HG02623 (cell line): ENCODE results near the gene CC2D1A.

Experiments
- ATAC-seq: cut with Tn5 transposase; IDR thresholded peaks from one replicate; pipeline ENCODE4 v1.9.1; 2021; ENCODE audit warnings: moderate library complexity; ENCODE audit not compliant: unreplicated experiment

CC2D1A gene

DNA sequence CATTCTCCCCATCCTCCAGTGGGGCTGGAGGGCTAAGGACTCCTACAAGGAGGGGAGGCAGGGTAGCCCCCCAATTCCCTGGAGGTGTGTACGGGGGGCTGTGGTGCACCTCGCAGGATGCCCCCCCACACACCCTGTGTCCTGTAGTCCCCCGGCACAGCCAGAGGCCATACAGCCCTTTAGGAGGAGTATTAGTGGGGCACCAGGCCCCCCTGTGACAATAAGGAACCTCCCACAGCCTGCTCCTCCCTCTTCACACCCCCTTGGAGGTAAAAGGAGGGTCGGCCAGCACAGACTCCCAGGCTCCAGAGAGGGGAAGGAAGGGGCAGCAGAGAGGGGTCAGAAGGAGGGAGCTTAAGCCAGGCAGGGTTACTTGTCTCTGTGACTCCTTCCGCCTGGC, 29.2 kb upstream of the CC2D1A start, which contains the start of gene NANOS3:
NANOS3 (plus strand) TSS at position 301 of the 400 bp plus-strand sequence. CDS start 115 bp downstream, outside the sequence.
- no peak for ATAC-seq

DNA sequence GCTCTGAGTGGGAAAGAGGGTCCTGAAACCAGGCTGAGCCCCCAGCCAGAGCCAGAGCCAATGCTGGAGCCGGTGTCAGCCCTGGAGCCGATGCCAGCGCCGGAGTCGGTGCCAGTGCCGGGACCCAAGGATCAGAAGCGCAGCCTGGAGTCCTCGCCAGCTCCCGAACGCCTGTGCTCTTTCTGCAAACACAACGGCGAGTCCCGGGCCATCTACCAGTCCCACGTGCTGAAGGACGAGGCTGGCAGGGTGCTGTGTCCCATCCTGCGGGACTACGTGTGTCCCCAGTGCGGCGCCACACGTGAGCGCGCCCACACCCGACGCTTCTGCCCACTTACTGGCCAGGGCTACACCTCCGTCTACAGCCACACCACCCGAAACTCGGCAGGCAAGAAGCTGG, 28.7 kb upstream of the CC2D1A start:
- ATAC-seq, result no peak

DNA sequence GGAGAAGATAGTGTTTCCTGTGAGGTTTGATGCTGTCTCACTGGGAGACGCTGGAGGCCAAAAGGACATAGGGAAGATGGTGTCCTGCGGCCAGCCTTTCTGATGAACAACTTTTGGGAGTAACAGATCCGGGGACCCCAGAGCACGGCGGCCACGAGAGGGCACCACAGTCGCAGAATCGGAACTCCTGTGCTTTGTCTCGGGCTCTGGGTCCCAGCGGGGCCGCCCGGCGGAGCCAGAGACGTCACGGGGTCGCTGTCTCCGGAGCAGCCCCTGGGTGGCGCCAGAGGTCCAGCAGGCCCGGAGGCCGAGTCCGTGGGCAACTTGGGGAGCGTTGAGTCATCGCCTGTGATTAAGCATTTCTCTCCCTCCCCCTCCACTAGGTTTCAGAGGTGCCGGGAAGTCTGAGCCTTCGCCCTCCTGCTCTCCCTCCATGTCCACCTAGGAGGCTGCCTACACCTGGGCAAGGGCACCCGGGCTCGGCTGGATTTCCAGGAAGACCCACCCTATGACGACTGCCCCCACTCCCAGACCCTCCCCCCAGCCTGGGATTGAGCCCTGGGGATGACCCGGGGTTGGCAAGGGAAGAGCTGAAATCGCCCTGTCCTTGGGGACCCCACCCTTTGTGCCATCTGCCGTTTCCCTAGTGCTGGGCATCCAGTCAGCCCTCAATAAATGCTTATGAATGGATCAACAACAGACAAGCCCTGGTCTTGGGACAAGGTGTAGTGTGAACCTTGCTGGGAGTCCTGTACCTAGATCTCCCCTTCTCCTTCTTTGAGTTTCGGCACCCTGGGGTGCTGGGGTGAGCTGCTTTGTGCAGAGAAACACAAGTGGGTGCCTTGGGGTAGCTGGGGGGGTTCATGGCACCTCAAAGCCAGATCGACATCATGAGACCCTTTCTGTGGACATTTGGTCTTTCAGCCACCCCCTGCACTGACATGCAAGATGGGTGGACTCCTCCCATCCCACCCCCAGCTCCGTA, 25.6 kb upstream of the CC2D1A start:
- peak; percentile 83 for ATAC-seq

DNA sequence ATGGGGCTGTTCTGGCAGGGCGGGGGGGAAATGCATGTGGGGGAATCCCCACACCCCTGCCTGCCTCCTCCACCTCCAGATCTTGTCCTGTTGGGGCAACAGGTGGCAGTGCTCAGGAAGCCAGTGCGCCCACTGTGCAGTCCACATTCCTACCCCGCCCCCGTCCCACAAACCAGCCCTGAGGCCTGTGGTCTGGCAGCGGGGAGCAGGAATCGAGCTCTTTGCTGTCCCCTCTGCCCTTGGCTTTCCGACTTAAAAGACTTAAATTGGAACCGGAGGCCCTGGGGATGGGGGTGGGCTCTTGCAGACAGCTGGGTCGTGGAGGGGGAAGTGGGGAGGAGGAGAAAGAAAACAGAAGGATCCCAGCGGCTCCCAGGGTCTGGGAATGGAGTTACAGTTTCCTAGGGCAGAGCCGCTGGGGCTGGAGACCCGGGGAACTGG, 24.7 kb upstream of the CC2D1A start:
- no peak for ATAC-seq

DNA sequence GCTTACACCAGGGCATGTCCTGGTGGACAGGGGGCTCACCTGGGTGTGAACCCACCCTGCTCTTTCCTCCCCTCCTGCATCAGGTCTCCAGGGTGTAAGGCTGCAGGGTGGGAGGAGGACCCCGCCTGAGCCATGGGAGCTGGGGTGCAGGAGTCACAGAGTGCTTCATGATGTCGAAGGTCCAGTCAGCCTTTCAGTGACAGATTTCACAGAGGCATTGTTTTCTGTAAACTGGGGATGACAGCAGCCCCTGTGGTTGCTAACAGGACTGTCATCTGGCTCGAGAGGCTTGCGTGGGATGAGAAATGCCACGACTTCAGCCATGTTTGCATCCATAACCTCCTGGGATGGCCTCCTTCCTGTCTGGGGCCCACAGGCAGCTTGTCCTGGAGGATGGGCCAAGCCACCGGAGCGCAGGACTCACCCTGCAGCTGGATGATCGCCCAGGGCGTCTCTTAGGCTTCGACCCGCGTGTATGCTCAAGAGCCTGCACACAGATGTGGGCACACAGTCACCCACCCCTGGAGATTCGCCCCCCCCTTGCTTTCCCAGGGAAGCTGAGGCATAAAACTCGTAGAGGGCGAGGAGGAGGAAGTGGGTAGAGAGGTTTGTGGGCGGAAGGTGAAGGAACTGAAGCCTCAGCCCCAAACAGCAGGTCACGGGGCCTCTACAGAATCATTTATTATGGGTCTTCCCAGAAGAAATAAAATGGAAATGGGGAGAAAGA, 24.1 kb upstream of the CC2D1A start:
- no peak for ATAC-seq

DNA sequence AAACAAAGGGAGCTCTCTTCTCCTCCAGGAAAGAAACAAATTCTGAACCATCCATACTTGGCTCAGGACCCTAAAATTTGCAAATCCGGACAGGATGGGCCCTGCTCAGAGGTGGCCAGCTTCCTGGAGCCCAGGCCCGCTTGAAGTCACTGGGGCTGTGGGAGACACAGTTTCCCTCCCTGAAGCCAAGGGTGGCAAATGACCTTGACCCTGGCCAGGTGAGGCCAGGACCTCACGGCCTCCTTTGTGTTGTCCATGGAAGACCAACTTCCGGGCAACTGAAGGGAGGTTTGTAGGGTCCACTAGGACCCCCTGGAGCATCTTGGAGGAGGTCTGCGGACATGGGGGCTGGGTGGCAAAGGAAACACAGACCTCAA, 23.6 kb upstream of the CC2D1A start:
- no peak for ATAC-seq

DNA sequence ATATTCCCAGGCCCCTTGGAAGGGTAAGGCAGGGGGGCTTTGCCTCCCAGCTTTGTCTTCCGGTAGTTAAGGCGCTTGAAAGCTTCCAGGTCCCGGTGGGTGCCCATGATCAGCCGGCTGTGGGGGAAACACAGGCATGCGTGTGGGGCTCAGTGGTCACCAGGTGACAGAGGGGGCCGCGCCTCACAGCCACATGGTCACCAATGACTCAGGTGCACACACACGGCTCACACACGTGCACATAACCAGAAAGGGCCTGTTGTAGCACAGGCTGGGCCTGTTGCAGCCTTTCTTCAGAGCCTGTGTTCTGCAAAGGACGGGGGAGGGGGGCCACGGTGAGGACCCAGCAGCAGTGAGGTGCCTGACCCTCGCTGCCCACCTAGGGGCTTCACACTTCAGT, 23.2 kb upstream of the CC2D1A start:
- no peak for ATAC-seq

DNA sequence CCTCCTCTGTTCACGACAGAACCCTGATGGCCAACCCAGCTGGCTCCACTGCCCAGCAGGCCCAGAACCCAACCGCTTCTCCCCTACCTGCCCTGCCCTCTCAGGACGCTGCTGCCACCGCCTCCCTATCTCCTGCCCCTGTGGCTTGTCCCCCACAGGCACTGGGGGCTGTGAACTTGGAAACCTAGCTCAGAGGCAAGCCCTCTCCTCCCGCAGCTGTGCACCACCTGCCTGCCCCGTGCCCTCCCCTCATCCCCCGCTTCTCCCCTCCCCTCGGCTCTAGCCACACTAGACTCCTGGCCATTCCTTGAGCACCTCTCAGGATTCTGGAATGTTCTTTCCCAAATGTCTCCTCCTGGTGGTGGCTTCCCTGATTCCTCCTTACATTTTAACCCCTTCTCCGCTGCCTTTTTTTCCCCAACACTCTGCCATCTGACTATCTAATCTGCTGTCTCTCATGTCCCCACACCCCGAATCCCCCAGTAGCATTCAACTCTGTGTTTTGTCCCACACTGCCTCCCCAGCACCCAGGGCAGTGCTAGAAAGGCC, 22.4 kb upstream of the CC2D1A start:
- no peak for ATAC-seq

DNA sequence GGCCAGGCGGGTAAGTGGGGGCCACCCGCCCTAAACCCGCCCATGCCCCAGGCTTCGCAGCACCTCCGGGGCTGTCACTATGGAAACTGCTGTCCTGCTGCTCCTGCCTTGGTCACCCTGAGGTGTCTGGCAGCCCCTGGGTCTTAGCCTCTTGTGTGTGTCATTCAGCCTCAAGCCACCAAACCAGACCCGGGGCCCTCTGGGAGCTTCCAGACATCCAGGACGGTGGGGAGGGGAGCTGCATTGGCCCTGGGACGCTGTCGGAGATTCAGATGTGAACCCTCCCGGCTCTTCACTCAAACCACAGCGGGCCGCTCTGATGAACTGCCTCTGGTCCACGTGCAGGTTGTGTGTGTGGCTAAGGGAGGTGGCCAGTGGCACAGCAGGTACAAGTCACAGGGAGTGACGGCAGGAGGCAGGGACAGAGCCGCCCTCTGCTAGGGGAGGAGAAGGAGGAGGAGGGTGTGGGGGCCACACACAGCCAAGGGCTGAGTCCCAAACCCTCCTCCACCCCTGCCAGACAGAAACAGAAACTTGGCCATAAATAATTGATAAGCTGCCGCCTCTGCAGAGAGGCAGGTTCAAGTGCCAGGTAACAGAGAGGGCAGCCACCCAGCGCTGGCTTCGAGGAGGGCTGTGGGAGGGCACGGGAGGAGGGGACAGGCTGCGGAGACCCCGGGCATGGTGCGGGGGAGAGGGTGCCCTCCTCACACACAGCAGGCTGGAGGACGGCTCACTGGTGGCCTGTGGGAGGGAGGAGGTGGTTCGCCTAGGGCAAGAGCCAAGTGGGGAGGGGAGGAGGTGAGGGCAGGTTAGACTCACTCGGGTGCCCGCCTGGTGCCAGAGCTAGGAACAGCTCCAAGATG, 21.0 kb upstream of the CC2D1A start:
- ATAC-seq, result no peak

DNA sequence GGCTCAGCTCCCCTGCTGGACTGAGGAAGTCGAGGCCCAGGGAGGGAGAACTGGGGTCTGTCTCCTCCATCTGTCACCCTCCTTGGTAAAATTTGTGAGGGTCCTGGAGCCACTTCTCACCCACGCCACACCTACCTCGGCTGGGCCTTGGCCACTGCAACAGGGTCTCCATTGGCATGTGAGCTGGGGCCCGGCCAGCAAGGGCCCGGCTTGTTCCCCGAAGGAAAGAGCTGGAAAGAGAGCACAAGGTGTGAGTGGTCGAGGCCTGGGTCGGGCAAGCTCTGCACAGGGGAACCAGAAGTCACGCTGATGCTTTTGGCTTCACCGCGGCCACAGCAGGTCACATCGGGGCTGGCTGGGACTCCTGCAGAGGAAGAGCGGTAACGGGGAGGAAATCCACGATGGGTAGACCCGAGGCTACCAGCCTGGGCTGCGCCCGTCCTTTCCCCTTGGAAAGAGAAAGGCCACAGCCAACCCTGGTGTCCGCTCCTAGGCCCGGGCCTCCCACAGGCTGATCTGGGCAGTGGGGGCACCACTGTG, 20.1 kb upstream of the CC2D1A start:
- ATAC-seq, result no peak

DNA sequence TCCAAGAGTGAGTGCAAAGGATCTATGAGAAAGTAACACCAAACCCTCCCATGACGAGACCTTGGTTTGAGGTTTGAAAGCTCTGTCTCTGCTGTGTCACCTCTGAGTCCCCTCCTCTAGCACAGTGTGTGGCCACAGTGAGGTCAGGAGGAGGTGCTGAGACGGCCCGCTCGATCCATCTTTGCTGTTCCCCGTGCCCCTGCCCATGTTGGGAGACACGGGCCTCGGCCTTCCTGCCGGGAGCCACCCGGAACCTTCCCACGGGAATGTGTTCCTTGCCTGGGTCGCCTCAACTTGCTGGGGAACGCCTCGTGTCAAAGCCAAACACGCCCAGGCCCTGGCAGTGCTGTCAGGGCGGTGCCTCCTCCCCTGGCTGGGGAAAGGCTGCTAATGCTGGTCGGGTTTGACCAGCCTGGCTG, 19.0 kb upstream of the CC2D1A start:
- ATAC-seq, result no peak

DNA sequence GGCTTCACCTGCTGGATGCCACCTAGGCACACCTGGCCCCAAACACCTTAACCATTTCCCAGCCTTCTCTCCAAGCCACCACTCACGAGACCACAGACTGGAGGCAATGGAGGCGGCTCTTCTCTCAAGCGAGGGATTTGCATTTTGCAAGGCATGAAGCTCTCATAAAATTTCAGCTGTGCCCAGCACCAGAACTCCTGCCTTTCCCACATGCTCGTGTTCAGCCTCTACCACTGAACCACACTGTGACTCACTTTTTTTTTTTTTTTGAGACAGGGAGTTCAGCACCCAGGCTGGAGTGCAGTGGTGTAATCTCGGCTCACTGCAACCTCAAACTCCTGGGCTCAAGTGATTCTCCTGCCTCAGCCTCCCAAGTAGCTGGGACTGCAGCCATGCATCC, 18.5 kb upstream of the CC2D1A start:
- no peak for ATAC-seq

DNA sequence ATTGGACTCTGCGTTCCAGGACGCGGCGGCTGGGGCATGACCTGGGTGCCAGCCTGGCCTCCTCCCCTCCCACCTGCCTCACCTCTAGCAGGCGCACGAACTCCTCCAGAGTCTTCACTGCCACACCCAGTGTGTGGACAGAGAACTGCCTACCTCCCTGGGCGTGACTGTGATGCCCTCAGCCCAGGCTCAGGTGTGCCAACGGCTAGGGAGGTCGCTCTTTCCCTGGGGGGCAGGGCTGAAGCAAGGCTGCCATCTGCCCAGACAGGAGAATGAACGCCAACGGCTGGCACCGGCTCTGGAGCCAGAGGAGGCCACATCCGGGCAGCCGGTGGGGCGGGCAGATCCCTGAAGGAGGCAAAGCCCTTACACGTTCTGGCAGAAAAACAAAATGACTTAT, 17.7 kb upstream of the CC2D1A start:
- ATAC-seq, result no peak

DNA sequence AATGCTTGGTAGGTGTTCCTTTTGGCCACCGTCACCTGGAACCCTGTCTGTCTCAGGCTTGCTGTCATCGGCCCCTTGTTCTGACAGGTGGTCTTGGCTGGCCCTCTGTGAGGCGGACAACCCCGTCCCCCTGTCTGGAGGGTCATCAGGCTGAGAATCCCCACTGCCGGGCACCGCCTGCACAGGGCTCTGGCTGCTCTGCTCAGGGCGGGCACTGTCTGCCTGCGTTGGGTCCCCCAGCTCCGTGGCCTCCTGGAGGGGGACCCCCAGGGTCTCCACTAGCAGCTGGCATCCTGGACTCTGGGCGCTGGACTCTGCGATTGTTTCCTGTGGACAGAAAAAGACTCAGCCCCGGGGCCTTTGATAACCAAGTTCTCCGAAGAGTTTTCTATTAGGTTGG, 15.9 kb upstream of the CC2D1A start:
- ATAC-seq, result no peak

DNA sequence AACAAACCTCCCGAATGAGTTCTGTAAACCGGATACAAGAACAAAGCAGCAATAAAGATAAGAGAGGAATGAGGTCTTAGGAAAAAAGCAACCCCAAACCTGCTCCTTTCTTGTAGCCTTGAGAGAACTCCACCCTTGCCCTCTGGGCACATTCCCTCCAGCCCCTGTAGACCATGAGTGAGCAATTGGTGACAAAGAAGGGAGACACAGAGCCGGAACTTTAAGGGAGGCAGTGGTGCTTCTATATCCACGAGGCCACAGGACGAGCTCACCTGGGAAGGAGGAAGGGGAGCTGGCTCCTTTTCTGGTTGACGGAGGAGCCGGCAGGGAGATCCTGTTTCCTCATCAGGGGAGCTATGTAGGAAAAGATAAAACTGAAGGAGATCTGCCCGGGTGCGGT, 13.1 kb upstream of the CC2D1A start:
- ATAC-seq, result no peak

DNA sequence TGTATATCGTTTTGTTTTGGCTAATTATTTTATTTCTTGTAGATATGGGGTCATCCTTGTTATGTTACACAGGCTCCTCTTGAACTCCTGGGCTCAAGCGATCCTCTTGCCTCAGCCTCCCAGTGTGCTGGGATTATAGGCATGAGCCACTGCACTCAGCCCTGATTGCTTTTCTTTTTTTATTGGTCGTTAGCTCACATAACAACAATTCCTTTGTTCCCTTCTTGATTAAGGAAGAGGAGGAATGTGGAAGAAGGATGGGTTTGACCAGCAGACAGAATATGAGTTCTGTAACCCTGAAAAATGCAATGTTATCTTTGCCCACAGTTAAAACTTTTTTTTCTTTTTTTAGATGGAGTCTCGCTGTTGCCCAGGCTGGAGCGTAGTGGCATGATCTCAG, 11.4 kb upstream of the CC2D1A start:
- ATAC-seq, result no peak

DNA sequence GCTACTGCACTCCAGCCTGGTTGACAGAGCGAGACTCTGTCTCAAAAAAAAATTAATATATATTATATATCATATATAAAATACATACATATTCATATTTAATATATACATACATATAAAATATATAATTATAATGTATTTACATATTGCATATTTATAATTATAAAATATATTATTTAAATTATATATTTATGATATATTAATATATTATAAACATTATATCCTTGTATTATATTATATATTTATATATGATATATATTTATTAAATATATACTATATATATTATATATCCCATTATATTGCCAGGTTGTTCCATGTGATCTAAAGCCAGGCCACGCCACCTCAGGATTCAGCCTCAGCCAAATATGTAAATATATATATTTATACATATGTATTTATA, 9.8 kb upstream of the CC2D1A start:
- no peak for ATAC-seq

DNA sequence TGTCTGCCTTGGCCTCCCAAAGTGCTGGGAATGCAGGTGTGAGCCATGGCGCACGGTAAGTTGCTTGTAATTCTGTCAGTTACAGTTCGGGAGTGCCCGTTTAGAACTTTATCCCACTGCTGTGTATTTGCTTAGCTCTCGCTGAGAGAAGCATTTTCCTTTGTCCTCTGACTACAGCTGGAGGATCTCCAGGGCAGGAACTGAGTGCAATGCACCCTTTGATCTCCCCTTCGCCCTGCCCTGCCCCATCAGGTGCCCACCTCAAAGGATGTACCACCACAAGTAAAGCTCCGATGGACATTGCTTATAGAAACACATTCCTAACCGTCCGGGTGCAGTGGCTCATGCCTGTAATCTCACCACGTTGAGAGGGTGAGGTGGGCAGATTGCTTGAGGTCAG, 6.6 kb upstream of the CC2D1A start:
- ATAC-seq, result no peak

DNA sequence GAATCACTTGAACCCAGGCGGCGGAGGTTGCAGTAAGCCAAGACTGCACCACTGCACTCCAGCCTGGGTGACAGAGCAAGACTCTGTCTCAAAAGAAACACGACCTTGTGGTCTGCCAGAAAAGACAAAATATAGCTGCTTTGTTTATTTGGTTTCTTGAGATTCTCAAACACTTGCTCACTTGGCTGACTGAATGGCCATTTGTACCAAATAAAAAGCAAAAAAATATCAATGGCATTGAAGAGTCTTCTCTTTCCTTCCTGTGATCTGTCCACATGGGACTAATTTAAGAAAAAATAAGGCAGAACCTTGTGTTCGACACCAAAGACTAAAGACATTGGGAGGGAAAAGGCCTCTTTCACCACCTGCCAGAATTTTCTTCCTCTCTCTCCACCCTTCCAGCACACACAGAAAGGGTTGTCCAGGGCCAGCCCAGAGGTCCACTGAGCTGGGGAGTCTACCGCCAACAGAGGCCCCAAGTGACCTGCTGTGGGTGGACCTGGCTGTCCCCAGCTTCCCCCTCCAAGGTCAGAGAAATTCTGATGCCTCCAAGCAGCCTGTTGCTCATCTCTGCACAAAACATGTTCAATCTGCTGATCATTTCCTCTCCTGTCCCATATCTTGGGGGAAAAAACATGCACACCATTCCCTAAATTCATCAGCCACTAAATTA, 6.0 kb upstream of the CC2D1A start:
- no peak for ATAC-seq

DNA sequence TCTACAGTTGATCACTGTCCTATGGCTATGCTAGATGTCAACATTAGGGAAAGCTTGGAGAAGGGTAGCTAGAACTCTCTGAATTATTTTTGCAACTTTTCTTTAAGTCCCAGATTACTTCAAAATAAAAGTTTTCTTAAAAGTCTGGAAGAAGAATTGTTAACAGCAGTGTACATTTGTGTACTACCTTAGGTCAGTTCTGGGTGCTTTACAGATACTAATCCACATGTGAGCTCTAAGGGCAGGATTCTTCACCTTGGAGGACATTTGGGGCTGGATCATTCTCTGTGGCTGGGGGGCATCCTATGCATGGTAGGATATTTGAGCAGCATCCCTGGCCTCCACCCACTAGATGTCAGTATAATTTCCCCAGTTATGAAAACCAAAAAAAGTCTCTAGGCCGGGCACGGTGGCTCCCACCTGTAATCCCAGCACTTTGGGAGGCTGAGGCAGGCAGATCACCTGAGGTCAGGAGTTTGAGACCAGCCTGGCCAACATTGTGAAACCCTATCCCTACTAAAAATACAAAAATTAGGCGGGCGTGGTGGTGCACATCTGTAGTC, 2.9 kb upstream of the CC2D1A start:
- no peak for ATAC-seq
